T-helper 22 cell (primary cell): ENCODE results near the gene PLA2G5.
"Not testable (repeated sequence)": the region's sequence is repeated elsewhere in the genome, so short reads cannot be mapped to it uniquely, and the experiment has no call there.

Experiments used
- DNase-seq: peaks from one replicate; pipeline ENCODE4 v3.0.0-alpha.2; 2020; ENCODE audit warnings: low read depth

The PLA2G5 gene, protein sequence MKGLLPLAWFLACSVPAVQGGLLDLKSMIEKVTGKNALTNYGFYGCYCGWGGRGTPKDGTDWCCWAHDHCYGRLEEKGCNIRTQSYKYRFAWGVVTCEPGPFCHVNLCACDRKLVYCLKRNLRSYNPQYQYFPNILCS

GRCh38 chr1:20069874-20070273 lies at the start of gene PLA2G5:
Gene PLA2G5 (plus strand): TSS chr1:20070194. CDS start chr1:20084831, 14,637 bp downstream.
- DNase-seq = no peak

GRCh38 chr1:20028125-20028524 lies 41.9 kb upstream of the PLA2G5 start:
- no peak for DNase-seq

DNA sequence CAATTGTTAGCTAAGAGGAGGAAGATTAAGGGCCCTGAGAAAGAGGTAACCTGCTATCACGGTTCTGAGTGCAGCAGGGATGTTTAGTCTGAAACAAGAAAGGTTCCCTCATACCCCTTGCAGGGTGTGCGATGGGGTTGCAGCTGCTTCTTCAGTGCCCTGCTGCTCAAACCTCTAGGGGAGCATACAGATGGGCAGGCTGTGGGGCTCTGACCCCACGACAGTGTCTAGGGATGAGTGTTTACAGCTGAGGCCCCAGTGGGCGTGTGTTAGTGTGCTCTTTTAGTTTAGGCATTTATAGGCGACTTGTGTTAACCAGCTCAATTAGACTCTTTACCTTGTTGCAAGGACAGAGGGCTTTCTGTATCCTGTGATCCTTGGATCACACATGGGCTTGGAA lies 41.3 kb upstream of the PLA2G5 start:
- no peak for DNase-seq

GRCh38 chr1:20029178-20029912 lies 40.6 kb upstream of the PLA2G5 start:
- no peak for DNase-seq

DNA sequence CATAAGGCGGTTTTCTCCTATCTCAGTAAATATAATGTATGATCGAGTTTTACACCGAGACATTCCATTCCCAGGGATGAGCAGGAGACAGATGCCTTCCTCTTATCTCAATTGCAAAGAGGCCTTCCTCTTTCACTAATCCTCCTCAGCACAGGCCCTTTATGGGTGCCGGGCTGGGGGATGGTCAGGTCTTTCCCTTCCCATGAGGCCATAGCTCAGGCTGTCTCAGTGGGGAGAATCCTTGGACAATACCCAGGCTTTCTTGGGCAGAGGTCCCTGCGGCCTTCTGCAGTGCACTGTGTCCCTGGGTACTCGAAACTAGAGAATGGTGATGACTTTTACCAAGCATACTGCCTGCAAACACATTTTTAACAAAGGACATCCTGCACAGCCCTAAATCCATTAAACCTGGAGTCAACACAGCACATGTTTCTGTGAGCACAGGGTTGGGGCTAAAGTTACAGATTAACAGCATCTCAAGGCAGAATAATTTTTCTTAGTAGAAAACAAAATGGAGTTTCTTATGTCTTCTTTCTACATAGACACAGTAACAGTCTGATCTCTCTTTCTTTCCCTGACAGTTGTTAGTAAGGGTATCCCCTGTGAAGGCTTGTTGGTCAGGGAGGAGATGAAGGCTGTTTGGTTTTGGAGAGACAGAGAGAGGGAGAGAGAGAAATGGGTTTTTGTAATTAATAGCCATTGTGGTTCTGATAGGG lies 39.4 kb upstream of the PLA2G5 start:
- DNase-seq = not testable (repeated sequence)

GRCh38 chr1:20031161-20031560 lies 38.8 kb upstream of the PLA2G5 start:
- DNase-seq = no peak

DNA sequence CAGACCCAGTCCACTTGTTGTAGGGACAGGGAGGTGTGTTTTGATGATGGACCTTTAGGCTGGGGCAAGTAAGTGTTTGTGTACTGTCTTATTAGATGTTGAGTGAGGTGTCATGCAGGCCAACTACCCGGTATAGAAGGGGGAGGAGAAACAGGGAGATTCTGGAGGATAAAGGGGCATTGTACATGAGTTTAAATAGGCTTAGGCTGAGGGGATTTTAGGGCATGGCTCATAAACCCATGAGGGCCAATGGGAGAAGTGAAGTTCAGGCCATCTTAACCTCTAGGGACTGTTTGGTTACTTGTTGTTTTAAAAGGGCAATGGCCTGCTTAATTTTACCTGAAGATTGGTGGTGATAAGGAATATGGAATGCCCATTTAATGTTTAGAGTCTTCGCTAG lies 38.2 kb upstream of the PLA2G5 start:
- DNase-seq = no peak

DNA sequence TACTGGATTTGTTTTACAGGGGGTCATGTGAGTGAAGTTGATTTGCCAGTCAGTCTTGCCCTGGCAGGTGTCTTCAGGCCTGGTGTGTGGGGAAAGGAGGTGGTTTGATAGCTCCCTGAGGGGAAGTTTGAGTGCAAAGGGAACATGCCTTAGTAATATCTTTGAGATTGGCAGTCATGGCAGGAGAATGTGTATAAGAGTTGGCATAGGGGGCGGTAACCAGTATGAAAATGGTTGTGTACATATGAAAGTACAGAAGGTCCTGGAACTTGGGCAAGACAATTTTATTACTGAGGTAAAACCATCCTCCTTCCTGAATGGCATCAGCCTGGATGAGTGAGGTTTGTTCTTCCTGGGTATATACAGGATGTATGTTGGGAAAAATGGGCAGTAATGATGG lies 37.6 kb upstream of the PLA2G5 start:
- DNase-seq = no peak

DNA sequence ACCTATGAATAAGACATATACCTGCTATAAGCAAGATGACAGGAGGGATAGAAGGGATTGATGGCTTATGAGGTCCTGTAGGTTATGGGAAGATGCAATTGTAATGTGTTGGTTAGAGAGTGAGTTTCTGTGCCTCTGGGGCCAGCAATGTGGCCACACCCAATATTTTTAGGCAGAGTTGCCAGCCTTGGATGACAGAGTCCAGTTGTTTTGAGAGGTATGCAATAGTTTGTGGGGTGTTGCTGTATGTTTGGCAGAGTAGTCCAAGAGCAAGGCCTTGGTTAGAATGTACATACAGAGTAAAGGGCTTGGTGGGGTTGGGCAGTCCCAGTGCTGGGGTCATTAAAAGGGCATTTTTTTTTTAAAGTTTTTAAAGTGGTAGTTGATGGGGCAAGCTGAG lies 36.6 kb upstream of the PLA2G5 start:
- no peak for DNase-seq

DNA sequence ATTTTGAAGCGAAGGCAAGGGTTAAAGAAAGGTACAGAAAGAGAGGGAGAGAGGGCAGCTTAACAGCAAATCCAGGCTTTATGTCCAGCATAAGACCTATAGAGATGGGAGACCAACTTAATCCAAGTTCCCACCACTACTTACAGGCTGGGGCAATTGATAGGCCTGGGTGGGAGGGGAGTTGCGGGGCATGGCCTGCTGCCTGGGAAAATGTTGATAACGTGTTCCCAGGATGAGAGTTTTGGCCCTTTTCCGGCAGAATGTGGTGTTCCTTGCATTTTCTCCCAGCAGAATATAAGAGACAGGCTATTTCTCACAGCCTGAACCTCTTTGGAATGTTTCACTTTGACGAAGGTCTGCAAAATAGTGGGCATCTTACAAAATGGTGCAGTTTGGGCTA lies 34.9 kb upstream of the PLA2G5 start:
- no peak for DNase-seq

GRCh38 chr1:20037877-20038276 lies 32.1 kb upstream of the PLA2G5 start:
- no peak for DNase-seq

DNA sequence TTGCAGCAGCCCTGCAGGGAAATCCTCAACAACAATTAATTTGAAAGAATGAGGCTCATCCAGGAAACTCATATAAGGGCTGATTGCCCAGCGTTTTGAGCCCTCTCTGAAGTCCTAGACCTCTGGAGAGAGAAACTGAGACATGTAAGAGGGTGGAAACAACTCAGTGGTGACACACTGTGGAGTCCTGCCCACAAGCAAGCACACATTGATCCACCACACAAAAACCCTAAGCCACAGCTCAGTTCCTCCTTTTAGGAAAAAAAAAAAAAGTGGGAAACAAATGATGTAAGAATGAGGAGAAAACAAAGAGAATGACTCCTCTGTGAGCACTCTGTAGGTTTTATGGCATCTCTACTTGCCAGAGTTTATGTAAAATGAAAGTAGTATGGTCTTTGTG lies 22.9 kb upstream of the PLA2G5 start:
- no peak for DNase-seq

GRCh38 chr1:20048563-20048962 lies 21.4 kb upstream of the PLA2G5 start:
- DNase-seq = no peak

GRCh38 chr1:20049056-20049798 lies 20.8 kb upstream of the PLA2G5 start:
- not testable (repeated sequence) for DNase-seq

GRCh38 chr1:20051218-20051829 lies 18.7 kb upstream of the PLA2G5 start:
- DNase-seq = no peak

GRCh38 chr1:20052386-20052785 lies 17.6 kb upstream of the PLA2G5 start:
- DNase-seq = no peak

- no peak for DNase-seq
Observed at GRCh38 chr1:20057886-20058420, 12.0 kb upstream of the PLA2G5 start.

GRCh38 chr1:20058531-20058930 lies 11.5 kb upstream of the PLA2G5 start:
- no peak for DNase-seq

GRCh38 chr1:20059847-20060246 lies 10.1 kb upstream of the PLA2G5 start:
- no peak for DNase-seq

DNA sequence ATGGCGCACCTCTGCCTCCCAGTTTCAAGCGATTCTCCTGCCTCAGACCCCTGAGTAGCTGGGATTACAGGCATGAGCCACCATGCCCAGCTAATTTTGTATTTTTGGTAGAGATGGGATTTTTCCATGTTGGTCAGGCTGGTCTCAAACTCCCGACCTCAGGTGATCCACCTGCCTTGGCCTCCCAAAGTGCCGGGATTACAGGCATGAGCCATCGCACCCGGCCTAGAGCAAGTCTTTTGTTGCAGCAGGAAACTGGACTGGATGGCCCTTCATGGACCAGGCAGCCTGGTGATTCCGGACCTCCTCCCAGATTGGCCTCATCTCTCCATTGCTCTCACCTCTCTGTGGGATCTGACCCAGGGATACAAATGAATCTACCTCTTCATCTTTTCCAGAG lies 9.2 kb upstream of the PLA2G5 start:
- not testable (repeated sequence) for DNase-seq

GRCh38 chr1:20061866-20062265 lies 8.1 kb upstream of the PLA2G5 start:
- no peak for DNase-seq

- no peak for DNase-seq
Observed at GRCh38 chr1:20063861-20064292, 6.1 kb upstream of the PLA2G5 start.
